K562 (cell line): ENCODE measurements around the gene GRB2. TPM values are rescaled to one million over a fixed set of nuclear protein-coding genes. Genes with fewer than 3 reads are reported as not detected.
A peak's percentile ranks its signal among the peaks of the same experiment; 100 is the strongest.

ENCODE experiments used
- CAMTA2 ChIP-seq: fragments of 250-450 bp; sonication (Bioruptor Pico); conservative IDR thresholded peaks from 2 replicates; pipeline ENCODE4 v1.5.1; 2022
- CBFA2T2 ChIP-seq: fragments of 450-650 bp; conservative IDR thresholded peaks from 2 replicates; pipeline ENCODE4 v1.6.1; 2017; ENCODE audit warnings: mild to moderate bottlenecking
- FOSL1 ChIP-seq: fragments of 200-800 bp; sonication (Bioruptor generic); conservative IDR thresholded peaks from 2 replicates; pipeline ENCODE4 v1.6.1; 2016; ENCODE audit warnings: missing genetic modification characterization, missing compliant biosample characterization
- FOXJ2 ChIP-seq: fragments of 200-800 bp; sonication (Bioruptor generic); IDR thresholded peaks from 2 replicates; pipeline ENCODE4 v1.6.1; 2016; ENCODE audit warnings: missing genetic modification characterization, missing compliant biosample characterization
- HCFC1 ChIP-seq: IDR thresholded peaks from 2 replicates; pipeline ENCODE4 v1.6.1; 2012; ENCODE audit warnings: low read depth, low read length, improper control_type of control experiment
- JUND ChIP-seq, 2 experiments: IDR thresholded peaks; 2 replicates in 1 of 2; 3 replicates in 1 of 2; pipeline ENCODE4 v1.6.1; 2011; ENCODE audit warnings: borderline replicate concordance in 2 of 2, low read depth in 2 of 2, low read length in 2 of 2, improper control_type of control experiment in 1 of 2, missing biosample characterization in 1 of 2, missing genetic modification characterization in 1 of 2, missing genetic modification reagents in 1 of 2
- MEF2D ChIP-seq: conservative IDR thresholded peaks from 2 replicates; pipeline ENCODE4 v1.6.1; 2016; ENCODE audit warnings: low read depth, missing genetic modification characterization, missing compliant biosample characterization
- SMARCE1 ChIP-seq: fragments of 450-650 bp; IDR thresholded peaks from 2 replicates; pipeline ENCODE4 v1.7.1; 2016; ENCODE audit warnings: mild to moderate bottlenecking
- SP1 ChIP-seq: sonication (generic); formaldehyde crosslinking; IDR thresholded peaks from 2 replicates; pipeline ENCODE4 v1.8.1; 2022; ENCODE audit warnings: mild to moderate bottlenecking, missing genetic modification reagents
- SP2 ChIP-seq: IDR thresholded peaks from 2 replicates; pipeline ENCODE4 v1.6.1; 2011; ENCODE audit warnings: mild to moderate bottlenecking, low read depth, low read length, moderate library complexity; ENCODE audit not compliant: poor library complexity, severe bottlenecking; ENCODE audit errors: extremely low read depth
- ZKSCAN3 ChIP-seq: fragments of 250-450 bp; sonication (Bioruptor Pico); IDR thresholded peaks from 2 replicates; pipeline ENCODE4 v1.4.0; 2020
- ZNF121 ChIP-seq: sonication (generic); formaldehyde crosslinking; conservative IDR thresholded peaks from 2 replicates; pipeline ENCODE4 v1.8.0; 2022; ENCODE audit warnings: missing genetic modification reagents
- ZNF445 ChIP-seq: fragments of 250-450 bp; sonication (Bioruptor Pico); IDR thresholded peaks from 2 replicates; pipeline ENCODE4 v1.4.0; 2020; ENCODE audit warnings: low read depth, mild to moderate bottlenecking, moderate library complexity
- ZNF57 ChIP-seq: fragments of 450-650 bp; formaldehyde crosslinking; IDR thresholded peaks from 2 replicates; pipeline ENCODE4 v1.4.0; 2020; ENCODE audit warnings: mild to moderate bottlenecking, moderate library complexity
- polyA plus RNA-seq, 8 experiments: library from polyadenylated mRNA; depleted of rRNA in 4 of 8; stranded (reverse) in 5 of 8; unstranded in 3 of 8; fragments of >200 nt; fragmentation: Nextera tagmentation in 2 of 8; fragmentation: Illumina TruSeq in 1 of 8; extraction: Ambion mirVana in 2 of 8; extraction: Trizol in 1 of 8; gene quantifications; 2 replicates each; pipeline versions ENCODE4 v1.2.1 to v1.2.3, GENCODE V29; 2011 to 2014; ENCODE audit warnings: inconsistent platforms in 1 of 8, missing spikeins in 1 of 8
- total RNA-seq, 7 experiments: library from RNA; depleted of rRNA in 6 of 7; stranded (reverse); fragments of >200 nt in 6 of 7; fragmentation: Illumina TruSeq in 2 of 7; extraction: Trizol in 2 of 7; gene quantifications; 2 replicates each; pipeline versions ENCODE4 v1.2.1 to v1.2.3, GENCODE V29; 2011 to 2021; ENCODE audit warnings: low replicate concordance in 1 of 7
- TF ChIP-seq, protein P1 (sequence below): fragments of 450-650 bp; IDR thresholded peaks from 2 replicates; pipeline ENCODE4 v1.6.1; 2018; ENCODE audit not compliant: partially characterized antibody
- TF ChIP-seq, protein P2 (sequence below), 3 experiments: IDR thresholded peaks in 2 of 3; conservative IDR thresholded peaks in 1 of 3; 2 replicates each; pipeline ENCODE4 v1.5.1; 2011 to 2012; ENCODE audit warnings: low read length in 3 of 3, mild to moderate bottlenecking in 3 of 3, control low read depth in 2 of 3, improper control_type of control experiment in 1 of 3, inconsistent platforms in 1 of 3, low read depth in 1 of 3, mixed read lengths in 1 of 3, moderate library complexity in 1 of 3; ENCODE audit not compliant: insufficient read depth in 2 of 3
- TF ChIP-seq, protein P3 (sequence below): fragments of 250-450 bp; sonication (Bioruptor Pico); IDR thresholded peaks from 2 replicates; pipeline ENCODE4 v1.4.0; 2020; ENCODE audit warnings: borderline replicate concordance
- TF ChIP-seq, protein P4 (sequence below): sonication (generic); formaldehyde crosslinking; IDR thresholded peaks from 2 replicates; pipeline ENCODE4 v1.8.0; 2022; ENCODE audit warnings: mild to moderate bottlenecking, missing genetic modification reagents

Gene GRB2
- total and polyA plus RNA-seq, 9 of the 15 experiments (the other 6 are each of a cell fraction or from before 2014, with no cell fraction given), result 57.2 to 136 (median 84.8) TPM

- TF ChIP-seq SMARCE1 (peak; percentile 96), FOSL1 (tag) (peak; percentile 94), JUND (IDR thresholded peaks at IDR 0.05; ENCODE audit: borderline replicate concordance, low read depth, low read length) (peak; percentile 87), JUND (tag; IDR thresholded peaks at IDR 0.05; ENCODE audit: borderline replicate concordance, low read depth, low read length) (peak; percentile 92; the same call in 2 of the 3 replicates), HCFC1 (no peak), ZKSCAN3 (no peak), CBFA2T2 (peak; percentile 98), SP2 (no peak), ZNF57 (CRISPR knock-in tag) (no peak), MEF2D (tag) (peak; percentile 69), SP1 (no peak), ZNF445 (CRISPR knock-in tag) (no peak), FOXJ2 (tag) (no peak), CAMTA2 (CRISPR knock-in tag) (no peak), ZNF121 (CRISPR knock-in tag) (no peak)
- TF ChIP-seq, protein P1, sequence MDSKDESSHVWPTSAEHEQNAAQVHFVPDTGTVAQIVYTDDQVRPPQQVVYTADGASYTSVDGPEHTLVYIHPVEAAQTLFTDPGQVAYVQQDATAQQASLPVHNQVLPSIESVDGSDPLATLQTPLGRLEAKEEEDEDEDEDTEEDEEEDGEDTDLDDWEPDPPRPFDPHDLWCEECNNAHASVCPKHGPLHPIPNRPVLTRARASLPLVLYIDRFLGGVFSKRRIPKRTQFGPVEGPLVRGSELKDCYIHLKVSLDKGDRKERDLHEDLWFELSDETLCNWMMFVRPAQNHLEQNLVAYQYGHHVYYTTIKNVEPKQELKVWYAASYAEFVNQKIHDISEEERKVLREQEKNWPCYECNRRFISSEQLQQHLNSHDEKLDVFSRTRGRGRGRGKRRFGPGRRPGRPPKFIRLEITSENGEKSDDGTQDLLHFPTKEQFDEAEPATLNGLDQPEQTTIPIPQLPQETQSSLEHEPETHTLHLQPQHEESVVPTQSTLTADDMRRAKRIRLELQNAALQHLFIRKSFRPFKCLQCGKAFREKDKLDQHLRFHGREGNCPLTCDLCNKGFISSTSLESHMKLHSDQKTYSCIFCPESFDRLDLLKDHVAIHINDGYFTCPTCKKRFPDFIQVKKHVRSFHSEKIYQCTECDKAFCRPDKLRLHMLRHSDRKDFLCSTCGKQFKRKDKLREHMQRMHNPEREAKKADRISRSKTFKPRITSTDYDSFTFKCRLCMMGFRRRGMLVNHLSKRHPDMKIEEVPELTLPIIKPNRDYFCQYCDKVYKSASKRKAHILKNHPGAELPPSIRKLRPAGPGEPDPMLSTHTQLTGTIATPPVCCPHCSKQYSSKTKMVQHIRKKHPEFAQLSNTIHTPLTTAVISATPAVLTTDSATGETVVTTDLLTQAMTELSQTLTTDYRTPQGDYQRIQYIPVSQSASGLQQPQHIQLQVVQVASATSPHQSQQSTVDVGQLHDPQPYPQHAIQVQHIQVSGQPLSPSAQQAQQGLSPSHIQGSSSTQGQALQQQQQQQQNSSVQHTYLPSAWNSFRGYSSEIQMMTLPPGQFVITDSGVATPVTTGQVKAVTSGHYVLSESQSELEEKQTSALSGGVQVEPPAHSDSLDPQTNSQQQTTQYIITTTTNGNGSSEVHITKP, result peak; percentile 35
- TF ChIP-seq, protein P2, sequence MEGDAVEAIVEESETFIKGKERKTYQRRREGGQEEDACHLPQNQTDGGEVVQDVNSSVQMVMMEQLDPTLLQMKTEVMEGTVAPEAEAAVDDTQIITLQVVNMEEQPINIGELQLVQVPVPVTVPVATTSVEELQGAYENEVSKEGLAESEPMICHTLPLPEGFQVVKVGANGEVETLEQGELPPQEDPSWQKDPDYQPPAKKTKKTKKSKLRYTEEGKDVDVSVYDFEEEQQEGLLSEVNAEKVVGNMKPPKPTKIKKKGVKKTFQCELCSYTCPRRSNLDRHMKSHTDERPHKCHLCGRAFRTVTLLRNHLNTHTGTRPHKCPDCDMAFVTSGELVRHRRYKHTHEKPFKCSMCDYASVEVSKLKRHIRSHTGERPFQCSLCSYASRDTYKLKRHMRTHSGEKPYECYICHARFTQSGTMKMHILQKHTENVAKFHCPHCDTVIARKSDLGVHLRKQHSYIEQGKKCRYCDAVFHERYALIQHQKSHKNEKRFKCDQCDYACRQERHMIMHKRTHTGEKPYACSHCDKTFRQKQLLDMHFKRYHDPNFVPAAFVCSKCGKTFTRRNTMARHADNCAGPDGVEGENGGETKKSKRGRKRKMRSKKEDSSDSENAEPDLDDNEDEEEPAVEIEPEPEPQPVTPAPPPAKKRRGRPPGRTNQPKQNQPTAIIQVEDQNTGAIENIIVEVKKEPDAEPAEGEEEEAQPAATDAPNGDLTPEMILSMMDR (IDR thresholded peaks at IDR 0.05 in 2 of 3, conservative IDR thresholded peaks at IDR 0.05 in 1 of 3; ENCODE audit: insufficient read depth in 2 of 3, low read depth in 1 of 3, low read length in 3 of 3), result no peak
- TF ChIP-seq, protein P3, sequence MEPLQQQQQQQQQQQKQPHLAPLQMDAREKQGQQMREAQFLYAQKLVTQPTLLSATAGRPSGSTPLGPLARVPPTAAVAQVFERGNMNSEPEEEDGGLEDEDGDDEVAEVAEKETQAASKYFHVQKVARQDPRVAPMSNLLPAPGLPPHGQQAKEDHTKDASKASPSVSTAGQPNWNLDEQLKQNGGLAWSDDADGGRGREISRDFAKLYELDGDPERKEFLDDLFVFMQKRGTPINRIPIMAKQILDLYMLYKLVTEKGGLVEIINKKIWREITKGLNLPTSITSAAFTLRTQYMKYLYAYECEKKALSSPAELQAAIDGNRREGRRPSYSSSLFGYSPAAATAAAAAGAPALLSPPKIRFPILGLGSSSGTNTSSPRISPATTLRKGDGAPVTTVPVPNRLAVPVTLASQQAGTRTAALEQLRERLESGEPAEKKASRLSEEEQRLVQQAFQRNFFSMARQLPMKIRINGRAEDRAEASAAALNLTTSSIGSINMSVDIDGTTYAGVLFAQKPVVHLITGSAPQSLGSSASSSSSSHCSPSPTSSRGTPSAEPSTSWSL, result no peak
- TF ChIP-seq, protein P4, sequence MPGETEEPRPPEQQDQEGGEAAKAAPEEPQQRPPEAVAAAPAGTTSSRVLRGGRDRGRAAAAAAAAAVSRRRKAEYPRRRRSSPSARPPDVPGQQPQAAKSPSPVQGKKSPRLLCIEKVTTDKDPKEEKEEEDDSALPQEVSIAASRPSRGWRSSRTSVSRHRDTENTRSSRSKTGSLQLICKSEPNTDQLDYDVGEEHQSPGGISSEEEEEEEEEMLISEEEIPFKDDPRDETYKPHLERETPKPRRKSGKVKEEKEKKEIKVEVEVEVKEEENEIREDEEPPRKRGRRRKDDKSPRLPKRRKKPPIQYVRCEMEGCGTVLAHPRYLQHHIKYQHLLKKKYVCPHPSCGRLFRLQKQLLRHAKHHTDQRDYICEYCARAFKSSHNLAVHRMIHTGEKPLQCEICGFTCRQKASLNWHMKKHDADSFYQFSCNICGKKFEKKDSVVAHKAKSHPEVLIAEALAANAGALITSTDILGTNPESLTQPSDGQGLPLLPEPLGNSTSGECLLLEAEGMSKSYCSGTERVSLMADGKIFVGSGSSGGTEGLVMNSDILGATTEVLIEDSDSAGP (CRISPR knock-in tag), result no peak
Observed at GRCh38 chr17:75447951-75448856, 42.7 kb upstream of the GRB2 start (continued).
